GM13976 (cell line): ENCODE results near the gene METAP2.
A peak's percentile ranks its signal among the peaks of the same experiment; 100 is the strongest.
"Not testable (repeated sequence)": the region's sequence is repeated elsewhere in the genome, so short reads cannot be mapped to it uniquely, and the experiment has no call there.

Experiments
- DNase-seq: peaks from one replicate; pipeline ENCODE4 v3.0.0; 2012; ENCODE audit warnings: low spot score
- in situ Hi-C: fragments of 300-500 bp; cut with MboI; formaldehyde crosslinking; loops from one replicate; pipeline ENCODE4 v1.12.0; 2022; ENCODE audit warnings: low sequenced_read_pairs, mixed read lengths, inconsistent platforms; ENCODE audit not compliant: unreplicated experiment
- TF ChIP-seq, protein P1 (sequence below): IDR thresholded peaks from 2 replicates; pipeline ENCODE4 v1.5.1; 2012; ENCODE audit warnings: borderline replicate concordance, mild to moderate bottlenecking; ENCODE audit not compliant: insufficient read depth; ENCODE audit errors: extremely low read depth, missing control alignments, control extremely low read depth

The METAP2 gene

DNA sequence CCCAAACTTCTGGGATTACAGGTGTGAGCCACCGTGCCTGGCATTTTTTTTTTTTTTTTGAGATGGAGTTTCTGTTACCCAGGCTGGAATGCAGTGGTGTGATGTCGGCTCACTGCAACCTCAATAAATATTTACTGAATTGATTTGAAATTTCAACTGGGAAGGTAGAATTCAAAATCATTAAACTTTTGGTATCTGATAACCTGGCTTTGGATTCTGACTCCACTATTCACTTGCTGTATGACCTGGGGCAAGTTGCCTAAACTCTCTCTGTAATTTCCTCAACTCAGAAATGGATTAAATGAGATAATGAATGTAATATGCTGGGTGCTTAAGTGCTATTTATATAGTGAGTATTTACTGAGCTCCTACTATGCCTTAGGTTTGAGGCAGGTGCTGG is 8.7 kb upstream of the METAP2 start:
- DNase-seq = no peak
- in situ Hi-C loops = no loop called here
- TF ChIP-seq, protein P1, sequence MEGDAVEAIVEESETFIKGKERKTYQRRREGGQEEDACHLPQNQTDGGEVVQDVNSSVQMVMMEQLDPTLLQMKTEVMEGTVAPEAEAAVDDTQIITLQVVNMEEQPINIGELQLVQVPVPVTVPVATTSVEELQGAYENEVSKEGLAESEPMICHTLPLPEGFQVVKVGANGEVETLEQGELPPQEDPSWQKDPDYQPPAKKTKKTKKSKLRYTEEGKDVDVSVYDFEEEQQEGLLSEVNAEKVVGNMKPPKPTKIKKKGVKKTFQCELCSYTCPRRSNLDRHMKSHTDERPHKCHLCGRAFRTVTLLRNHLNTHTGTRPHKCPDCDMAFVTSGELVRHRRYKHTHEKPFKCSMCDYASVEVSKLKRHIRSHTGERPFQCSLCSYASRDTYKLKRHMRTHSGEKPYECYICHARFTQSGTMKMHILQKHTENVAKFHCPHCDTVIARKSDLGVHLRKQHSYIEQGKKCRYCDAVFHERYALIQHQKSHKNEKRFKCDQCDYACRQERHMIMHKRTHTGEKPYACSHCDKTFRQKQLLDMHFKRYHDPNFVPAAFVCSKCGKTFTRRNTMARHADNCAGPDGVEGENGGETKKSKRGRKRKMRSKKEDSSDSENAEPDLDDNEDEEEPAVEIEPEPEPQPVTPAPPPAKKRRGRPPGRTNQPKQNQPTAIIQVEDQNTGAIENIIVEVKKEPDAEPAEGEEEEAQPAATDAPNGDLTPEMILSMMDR = no peak

DNA sequence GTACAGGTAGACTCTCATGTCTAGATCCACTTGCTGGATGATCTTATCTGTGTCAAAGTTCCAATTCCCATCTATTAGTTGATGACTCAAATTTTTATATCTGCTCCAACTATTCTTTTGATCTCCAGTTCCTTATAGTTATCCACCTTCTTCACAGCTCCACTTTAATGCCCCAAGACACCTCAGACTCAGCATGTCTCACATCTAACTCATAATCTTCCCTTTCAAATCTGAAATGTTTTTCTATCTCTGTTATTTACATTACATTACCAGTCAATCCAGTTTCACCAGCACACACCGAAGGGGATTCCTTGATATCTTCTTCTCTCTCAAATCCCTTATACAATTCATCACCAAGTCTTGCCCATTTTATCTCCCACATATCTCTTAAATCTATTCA is 3.7 kb upstream of the METAP2 start:
- DNase-seq = no peak
- in situ Hi-C loops = no loop called here
- TF ChIP-seq, protein P1 = no peak

DNA sequence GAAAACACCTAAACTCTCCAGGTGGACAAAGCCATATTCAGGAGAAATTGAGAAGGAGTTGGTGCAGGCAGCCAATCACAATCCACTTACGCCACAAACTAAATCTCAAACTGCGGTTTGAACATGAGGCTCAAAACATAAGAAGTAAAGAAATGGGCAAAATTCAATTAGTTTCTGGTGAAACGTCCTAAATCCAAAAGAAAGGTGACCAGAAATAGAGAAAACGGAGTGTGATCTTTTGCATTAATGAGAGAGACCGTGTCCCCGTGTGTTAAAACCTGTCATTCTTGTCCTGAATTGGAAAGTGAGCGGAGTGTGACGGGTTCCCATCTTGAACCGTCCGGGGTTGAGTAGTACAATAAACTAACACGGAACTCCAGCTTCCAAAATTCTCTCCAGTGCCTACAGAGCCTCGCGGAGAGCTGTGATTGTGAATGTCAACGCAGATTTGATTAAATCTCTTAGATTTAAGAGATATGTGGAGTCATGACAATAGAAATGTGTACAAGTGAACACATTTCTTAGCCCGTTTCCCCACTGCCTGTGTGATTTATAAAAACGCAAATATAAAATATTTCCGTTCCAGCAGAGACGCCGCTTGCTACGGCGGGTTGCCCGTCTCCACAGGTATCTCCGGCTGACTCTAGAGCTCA is 595 bp upstream of the METAP2 start:
- DNase-seq = peak; percentile 56
- TF ChIP-seq, protein P1 = no peak
- in situ Hi-C loops = no loop called here

DNA sequence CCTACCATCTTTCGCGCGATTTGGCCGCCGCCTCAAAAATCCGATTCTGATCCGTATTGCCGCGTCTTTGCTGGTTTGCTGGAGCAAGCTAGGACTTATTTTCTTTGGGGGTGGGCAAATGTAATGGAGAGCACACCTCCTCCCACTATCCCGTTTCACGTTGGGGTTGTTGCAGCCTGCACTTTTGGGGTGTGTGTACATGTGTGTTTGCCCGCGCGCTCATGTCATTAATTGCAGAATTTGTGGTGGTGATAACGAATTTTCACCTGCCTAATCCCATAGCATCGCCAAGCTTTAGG is 657 bp downstream of the METAP2 start:
- in situ Hi-C loops = no loop called here
- TF ChIP-seq, protein P1 = no peak
- no peak for DNase-seq

DNA sequence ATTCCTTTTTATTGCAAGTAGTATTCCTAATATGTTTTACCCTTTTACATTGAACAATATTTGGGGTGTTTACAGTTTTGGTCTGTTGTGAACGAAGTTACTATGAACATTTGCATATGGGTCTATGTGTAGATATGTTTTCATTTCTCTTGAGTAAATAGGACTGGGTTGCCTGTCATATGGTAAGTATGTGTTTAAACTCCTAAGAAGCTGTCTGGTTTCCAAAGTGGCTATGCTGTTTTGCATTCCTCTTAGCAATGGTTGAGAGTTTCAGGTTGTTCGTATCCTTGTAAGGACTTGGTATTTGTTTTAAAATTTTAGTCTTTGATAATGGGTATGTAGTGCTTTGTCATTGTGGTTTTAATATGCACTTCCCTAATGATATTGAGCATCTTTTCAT is 6.3 kb downstream of the METAP2 start:
- no peak for DNase-seq
- TF ChIP-seq, protein P1 = no peak
- in situ Hi-C loops = no loop called here

DNA sequence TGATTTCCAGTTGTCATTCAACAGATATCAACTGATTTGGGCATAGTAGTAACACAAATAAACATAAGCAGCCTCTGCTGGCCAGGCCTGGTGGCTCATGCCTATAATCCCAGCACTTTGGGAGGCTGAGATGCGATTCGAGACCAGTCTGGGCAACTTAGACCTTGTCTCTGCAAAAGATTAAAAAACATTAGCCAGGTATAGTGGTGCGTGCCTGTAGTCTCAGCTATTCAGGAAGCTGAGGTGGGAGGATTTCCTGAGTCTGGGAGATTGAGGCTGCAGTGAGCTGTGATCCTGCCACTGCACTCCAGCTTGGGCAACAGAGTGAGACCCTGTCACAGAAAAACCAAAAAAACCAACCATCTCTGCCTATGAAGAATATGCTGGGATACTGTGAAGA is 7.1 kb downstream of the METAP2 start:
- no peak for DNase-seq
- TF ChIP-seq, protein P1 = no peak
- in situ Hi-C loops = no loop called here

DNA sequence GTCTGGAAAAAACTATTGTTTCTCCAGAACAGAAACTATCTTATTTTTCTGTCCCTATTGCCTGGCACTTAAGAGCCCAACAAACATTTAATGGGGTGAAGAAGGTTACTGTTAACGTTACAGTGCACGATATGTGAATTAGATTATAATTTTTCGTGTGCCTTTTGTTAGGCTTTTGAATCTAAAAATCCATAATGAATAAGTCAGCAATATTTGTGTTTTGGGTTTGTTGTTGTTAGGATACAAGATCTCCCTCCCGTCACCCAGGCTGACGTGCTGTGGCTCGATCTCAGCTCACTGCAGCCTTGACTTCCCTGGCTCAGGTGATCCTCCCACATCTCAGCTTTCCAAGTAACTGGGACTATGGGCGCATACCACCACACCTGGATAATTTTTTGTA is 7.9 kb downstream of the METAP2 start:
- in situ Hi-C loops = no loop called here
- TF ChIP-seq, protein P1 = no peak
- DNase-seq = no peak

DNA sequence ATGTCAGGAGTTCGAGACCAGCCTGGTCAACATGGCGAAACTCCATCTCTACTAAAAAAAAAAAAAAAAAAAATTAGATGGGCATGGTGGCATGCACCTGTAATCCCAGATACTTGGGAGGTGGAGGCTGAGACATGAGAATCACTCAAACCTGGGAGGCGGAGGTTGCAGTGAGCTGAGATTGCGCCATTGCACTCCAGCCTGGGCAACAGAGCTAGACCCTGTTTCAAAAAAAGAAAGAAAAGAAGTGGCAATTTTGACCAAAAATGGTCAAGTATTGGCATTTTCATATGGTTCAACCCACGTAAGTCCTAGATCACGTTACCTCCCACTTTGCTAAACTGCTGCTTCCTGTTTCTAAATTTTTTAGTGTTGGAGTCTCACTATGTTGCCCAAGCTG is 8.6 kb downstream of the METAP2 start:
- in situ Hi-C loops, DNase-seq: not testable (repeated sequence)
